Measurements from ENCODE around the gene CDK2AP2. TPM values are rescaled to one million over a fixed set of nuclear protein-coding genes. Genes with fewer than 3 reads are reported as not detected.

CDK2AP2 gene
- total and polyA plus RNA-seq, 9 of the 15 experiments (the other 6 are each of a cell fraction or from before 2014, with no cell fraction given), result 4.4 to 47.4 (median 21.7) TPM

GRCh38 chr11:67507864-67508485 is at the start of gene CDK2AP2 (continued):
- TF ChIP-seq PBX2 (CRISPR knock-in tag; IDR thresholded peaks at IDR 0.05; ENCODE audit: low read depth) (peak; percentile 76), PBX2 (tag; conservative IDR thresholded peaks at IDR 0.05; ENCODE audit: low read depth) (peak; percentile 97), RBM25 (IDR thresholded peaks at IDR 0.05; ENCODE audit: low read depth, low read length, severe bottlenecking) (peak; percentile 100), ZNF133 (CRISPR knock-in tag; IDR thresholded peaks at IDR 0.05) (no peak), TFAM (CRISPR knock-in tag; conservative IDR thresholded peaks at IDR 0.05) (no peak), TSC22D4 (tag; IDR thresholded peaks at IDR 0.05) (no peak), ATF7 (IDR thresholded peaks at IDR 0.05) (no peak), ZNF586 (CRISPR knock-in tag; conservative IDR thresholded peaks at IDR 0.05) (no peak), REST (IDR thresholded peaks at IDR 0.05; ENCODE audit: borderline replicate concordance) (0 out of 2 replicates have a peak, but pooled peaks have one; percentile 25), REST (CRISPR knock-in tag; IDR thresholded peaks at IDR 0.05; ENCODE audit: low read depth) (no peak), HLTF (IDR thresholded peaks at IDR 0.05) (no peak), SIN3B (IDR thresholded peaks at IDR 0.05; ENCODE audit: low read depth) (peak; percentile 34; the same call in 1 of the 2 replicates), BHLHE40 (IDR thresholded peaks at IDR 0.05; ENCODE audit: low read length) (peak; percentile 48; the same call in 1 of the 2 replicates), MCM2 (IDR thresholded peaks at IDR 0.05; ENCODE audit: low read depth) (no peak), SP2 (IDR thresholded peaks at IDR 0.05; ENCODE audit: extremely low read depth, low read depth, low read length, poor library complexity, severe bottlenecking) (peak; percentile 94), CREB1 (IDR thresholded peaks at IDR 0.05) (no peak), CREB1 (CRISPR knock-in tag; IDR thresholded peaks at IDR 0.05) (no peak), PKNOX1 (IDR thresholded peaks at IDR 0.05) (peak; percentile 99)
